ENCODE measurements around the gene SLC38A4.

The SLC38A4 gene

DNA sequence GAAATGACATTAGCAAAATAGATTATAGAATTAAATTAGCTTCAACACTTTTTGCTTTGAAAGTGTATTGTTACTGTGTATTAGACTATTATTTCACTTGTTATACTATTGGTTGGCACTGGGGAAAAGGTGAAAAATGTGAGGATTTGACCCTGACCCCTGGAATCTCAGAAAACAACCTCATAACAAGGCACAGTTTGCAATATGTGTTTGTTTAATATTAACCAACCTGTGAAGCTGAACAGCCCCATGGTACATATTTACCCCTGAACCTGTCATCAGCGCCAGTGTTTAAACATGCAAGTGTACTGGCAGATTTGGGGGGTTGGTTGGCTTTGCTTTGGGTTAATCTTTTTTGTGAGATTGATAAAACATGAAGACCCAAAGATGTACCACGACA, 11.7 kb downstream of the SLC38A4 start:
- no peak for DNase-seq (ENCODE audit: low spot score)

DNA sequence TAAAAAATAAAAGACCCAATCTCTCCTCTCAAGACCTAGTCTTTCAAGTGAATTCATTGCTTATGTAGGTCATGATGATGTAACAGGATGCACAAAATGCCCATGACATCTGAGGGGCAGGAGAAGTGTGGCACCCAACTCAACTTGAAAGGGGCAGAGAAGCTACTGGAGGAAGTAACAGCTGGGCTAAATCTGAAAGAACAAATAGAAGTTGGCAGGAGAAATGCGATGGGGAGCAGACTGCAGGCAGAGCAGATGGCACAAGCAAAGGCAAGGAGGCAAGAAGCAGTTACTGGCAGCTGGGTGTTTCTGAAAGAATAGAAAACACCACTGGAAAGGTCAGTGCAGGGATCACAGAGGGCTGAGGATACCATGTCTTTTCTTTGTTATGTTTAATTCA, 14.6 kb downstream of the SLC38A4 start:
- no peak for DNase-seq (ENCODE audit: low spot score)

DNA sequence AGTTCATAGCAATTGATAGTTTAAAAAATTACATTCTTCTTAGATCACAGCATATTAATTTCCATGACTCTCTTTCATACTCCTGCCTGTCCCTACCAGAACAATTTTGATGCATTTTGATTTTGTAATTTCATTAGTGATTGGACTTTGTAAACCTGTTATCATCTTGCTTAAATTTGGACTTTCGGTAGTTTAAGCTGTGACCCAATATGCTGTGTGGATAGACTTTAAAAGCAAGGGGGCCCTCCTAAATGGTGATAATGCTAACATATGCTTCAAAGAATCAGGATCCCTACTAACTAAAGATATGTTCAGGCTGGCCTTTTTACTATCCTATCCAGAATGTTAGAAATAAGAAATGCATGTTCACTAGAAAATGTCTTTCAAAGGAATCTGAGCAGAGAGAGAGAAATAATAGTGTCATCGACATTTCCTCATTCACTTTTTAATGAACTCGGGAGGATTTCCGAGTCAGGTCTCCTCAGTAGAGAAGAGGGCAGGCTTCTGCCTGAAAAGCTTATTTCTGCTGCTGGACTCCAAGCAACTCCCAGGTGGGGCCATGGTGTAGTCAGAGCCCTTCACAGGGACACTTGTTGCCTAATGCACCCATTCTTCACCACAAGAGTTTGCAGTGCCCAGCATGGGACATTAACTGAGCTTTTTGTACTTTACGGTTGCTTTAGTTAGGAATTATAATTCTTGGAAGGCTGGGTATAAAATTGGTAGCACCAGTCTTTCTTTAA, 16.7 kb downstream of the SLC38A4 start:
- DNase-seq (ENCODE audit: low spot score), result no peak

GRCh38 chr12:46808317-46808716, 17.5 kb downstream of the SLC38A4 start:
- no peak for DNase-seq (ENCODE audit: low spot score)

DNA sequence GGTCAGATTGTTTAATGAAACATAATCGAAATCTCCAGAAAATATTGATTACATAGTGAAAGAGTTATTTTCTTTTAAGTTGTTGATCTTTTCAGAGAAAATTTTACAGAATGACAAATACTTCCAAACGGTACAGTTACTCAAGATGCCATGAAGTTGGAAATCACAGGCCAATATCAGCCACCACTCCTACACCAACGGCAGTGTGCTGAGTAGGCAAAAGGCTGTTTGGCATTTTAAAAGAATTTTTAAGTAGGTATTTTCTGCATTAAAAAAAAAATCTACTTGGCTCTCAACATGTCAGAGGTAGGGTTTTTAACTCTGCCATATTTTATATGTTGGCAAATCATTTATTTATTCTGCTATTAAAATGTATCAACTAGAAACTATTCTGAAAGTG, 21.7 kb downstream of the SLC38A4 start:
- no peak for DNase-seq (ENCODE audit: low spot score)

GRCh38 chr12:46803517-46803916, 22.3 kb downstream of the SLC38A4 start:
- DNase-seq (ENCODE audit: low spot score), result no peak

DNA sequence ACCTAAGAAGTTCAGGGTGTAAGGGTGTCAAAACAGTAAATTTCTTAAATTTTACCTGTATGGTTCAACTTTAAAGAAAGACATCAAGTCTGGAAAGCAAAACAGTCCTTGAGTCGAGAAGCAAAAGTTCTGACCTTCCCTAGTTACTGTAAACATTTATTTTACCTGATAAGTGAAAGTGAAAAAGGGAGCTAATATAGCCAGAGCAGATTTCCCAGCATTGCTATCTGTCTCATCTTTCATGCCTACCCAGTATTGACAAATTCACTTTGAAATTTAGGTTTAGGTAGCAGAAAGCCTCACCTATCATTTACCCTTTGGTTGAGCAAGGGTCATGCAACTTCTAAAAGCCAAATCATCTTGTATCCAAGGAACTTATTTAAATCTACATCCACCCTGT, 24.5 kb downstream of the SLC38A4 start:
- DNase-seq (ENCODE audit: low spot score), result no peak

GRCh38 chr12:46800160-46800559, 25.6 kb downstream of the SLC38A4 start:
- DNase-seq (ENCODE audit: low spot score), result no peak

DNA sequence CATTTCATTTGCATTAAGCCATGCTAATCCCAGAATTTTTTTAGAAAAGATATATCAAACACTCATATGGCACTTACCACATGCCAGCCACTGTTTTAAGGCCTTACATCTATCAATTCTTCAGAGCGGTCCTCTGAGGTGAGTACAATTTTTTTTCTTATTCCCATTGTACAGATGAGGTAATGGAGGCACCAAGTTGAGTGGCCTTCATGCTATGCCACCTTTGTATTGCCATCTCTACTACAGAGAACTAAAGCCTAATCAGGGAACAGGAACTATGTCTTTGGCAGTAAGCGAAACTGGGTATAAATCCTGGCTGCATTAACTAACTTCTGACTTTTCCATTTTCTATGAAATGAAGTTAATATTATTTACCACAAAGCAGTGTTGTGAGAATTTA, 27.1 kb downstream of the SLC38A4 start:
- DNase-seq (ENCODE audit: low spot score), result no peak

DNA sequence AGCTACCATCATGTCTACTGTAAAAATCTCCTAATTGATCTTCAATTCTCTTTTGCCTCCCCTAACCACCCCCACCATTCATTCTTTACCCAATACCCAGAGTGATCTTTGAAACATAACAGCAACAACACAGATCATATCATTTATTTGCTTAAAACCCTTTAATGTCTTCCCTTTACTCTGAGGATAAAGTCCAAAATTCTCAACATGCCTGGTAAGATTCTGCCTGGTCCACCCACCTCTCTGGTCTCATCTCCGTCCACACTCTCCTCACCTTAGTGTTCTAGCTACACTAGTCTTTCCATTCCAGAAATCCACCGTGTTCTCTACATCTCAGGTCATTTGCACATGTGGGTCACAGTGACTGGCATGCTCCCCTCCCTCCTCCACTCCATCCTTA, 27.7 kb downstream of the SLC38A4 start:
- DNase-seq (ENCODE audit: low spot score), result no peak

DNA sequence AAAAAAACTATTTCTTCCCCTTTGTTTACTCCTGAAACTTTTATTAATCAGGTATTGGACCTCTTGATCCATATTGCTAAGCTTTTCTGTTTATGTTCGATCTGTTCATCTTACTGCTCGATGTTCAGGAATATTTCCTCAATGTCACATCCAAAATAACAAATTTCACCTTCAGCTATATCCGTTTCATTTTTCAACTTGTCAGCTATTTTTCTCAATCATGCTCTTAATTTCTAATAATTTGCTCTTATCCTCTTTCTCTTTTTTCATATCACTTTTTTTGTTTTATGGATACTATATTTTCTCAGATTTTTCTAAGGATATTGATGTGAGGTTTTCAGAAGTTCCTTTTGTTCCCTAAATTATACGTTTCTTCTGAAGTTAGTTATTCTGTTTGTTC, 29.8 kb downstream of the SLC38A4 start:
- DNase-seq (ENCODE audit: low spot score), result no peak

- no peak for DNase-seq (ENCODE audit: low spot score)
Observed at GRCh38 chr12:46794593-46795190, 31.1 kb downstream of the SLC38A4 start.

- DNase-seq (ENCODE audit: low spot score), result no peak
Observed at GRCh38 chr12:46792925-46793324, 32.9 kb downstream of the SLC38A4 start.

GRCh38 chr12:46790066-46790465, 35.7 kb downstream of the SLC38A4 start:
- no peak for DNase-seq (ENCODE audit: low spot score)

- no peak for DNase-seq (ENCODE audit: low spot score)
Observed at GRCh38 chr12:46788072-46788887, 37.5 kb downstream of the SLC38A4 start.

DNA sequence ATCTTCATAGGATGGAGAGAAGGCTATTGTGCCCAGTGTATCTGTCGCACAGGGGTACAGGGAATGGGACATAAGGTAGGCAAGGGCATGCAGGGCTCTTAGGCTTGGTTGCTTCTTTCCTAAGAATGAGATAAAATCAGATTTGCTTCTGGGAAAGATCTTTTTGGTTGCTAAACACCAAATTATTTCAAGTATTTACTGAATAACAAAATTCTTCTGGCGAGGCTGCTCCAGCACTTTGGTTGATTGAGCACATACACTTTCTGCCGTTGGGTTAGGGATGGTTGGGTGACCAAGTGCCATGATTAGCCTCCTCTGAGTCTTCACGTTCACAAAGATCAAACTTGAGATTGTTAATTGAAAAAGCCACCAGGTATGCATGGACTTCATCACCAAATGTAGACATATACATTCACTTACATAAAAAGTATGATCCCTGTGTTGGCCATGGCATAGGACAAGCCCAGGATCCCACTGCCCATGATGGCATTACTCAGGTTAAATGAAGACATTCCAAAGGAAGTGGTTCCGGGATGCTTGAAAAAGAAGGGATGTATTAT, 38.2 kb downstream of the SLC38A4 start:
- DNase-seq (ENCODE audit: low spot score), result no peak

GRCh38 chr12:46786774-46787173, 39.0 kb downstream of the SLC38A4 start:
- no peak for DNase-seq (ENCODE audit: low spot score)

DNA sequence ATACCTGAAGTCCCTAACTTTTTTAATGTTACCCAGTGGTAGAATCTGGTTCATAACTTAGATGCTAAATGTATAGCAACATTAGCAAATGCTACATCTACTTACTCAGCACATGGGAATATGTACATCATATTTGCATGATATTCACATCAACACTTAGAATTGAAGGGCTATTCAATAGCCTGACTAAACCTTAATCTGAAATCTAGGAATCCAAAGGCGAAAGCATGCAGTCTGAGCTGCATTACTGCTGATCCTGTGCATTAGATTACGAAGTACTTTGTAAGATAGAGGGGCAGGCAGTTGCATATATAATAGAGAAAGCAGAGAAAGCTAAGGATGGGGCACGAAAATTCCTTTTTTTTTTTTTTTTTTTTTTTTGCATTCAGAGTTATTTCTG, 40.4 kb downstream of the SLC38A4 start:
- no peak for DNase-seq (ENCODE audit: low spot score)

DNA sequence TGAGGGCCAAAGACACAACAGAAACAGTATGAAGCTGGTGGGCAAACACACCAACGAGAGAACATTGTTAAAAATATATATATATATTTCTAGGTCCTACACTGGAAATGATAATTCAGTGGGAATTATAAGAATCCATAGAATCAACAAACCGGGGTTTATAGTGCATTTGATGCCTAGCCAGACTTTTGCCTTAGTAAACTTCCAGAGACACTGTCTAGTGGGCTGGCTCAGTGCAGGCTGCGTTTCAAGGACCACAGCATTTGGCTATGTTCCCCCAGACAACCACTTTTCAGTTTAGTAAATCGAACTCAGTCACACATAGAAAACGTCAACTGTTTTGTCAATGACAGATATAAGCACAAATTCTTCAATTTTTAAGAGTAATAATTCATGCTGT, 41.9 kb downstream of the SLC38A4 start:
- no peak for DNase-seq (ENCODE audit: low spot score)

- no peak for DNase-seq (ENCODE audit: low spot score)
Observed at GRCh38 chr12:46779879-46780278, 45.9 kb downstream of the SLC38A4 start.

DNA sequence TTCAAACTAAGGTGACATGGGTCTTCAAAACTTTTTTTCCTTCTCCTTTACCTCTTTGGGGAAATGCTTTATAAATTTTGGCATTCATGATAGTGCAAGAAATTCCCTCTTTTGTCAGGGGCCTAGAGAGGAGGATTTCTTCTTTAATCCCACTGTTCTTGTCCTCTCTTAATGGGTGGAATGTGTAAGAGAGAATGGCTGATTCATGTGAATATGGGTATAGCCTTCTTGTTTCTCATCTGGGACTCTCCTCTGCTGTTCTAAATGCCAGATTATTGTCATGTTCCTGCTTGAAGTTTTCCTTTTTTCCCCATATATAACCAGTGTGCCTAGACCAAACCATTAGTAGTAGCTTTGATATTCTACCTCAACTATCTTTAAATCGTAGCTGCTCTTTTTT, 46.7 kb downstream of the SLC38A4 start:
- DNase-seq (ENCODE audit: low spot score), result no peak

DNA sequence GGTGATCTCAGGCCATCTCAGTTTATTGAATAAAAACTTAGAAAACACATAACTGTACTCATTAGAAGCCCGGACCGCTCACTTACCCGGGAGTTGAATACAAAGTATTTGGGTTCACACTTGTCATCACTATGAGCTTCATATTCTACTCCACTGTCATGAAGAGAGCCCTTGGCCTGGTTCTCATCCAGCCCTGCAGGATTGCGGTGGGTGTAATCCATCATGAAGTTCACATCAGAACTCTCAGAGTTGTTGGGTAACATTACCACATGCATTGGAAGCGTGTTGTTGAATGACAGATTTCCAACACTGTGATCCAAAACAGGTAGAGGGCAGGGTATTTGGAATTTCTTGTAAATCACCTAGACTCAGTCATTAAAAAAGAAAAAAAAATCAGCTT, 47.4 kb downstream of the SLC38A4 start:
- no peak for DNase-seq (ENCODE audit: low spot score)

DNA sequence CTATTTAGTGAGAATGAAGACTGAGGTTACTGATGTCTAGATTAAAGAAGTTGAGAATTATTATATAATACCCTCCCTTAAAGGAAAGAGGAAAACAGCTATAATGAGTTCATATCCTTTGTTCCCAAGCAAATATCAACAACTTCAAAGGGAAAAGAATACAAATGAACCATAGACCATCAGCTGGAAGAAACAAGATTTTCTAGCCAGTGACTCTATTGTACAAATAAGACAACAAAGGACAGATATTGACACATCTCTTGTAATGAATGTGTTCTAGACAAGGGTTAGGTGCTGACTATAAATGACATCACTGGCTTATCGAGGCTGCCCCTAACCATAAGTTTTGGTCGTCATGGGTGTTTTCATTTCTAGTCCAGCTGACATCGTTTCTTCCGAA, 48.2 kb downstream of the SLC38A4 start:
- no peak for DNase-seq (ENCODE audit: low spot score)

All from CD4-positive, alpha-beta T cell treated with Interleukin-15 for 4 hours (primary cell).